GM12878 (cell line): ENCODE data around the gene INSIG2. TPM values are rescaled to one million over a fixed set of nuclear protein-coding genes. Genes with fewer than 3 reads are reported as not detected.

Source experiments
- ATAC-seq: fragments of 200-7000 bp; cut with Tn5 transposase; 3 replicates; pipeline ENCODE4 v1.9.1; 2020; ENCODE audit warnings: mild to moderate bottlenecking, moderate library complexity
- BruUV-seq: library from RNA; stranded (reverse); fragments of 400-500 nt; replicated peaks from 2 replicates; lab custom pipeline; 2021; lab: Mats Ljungman, UMichigan
- CTCF ChIA-PET: fragments of 300-600 bp; sonication (Branson Sonifier 250); formaldehyde crosslinking; extraction: SDS; loops from one replicate; lab custom pipeline; 2021; ENCODE audit warnings: inconsistent platforms; lab: Yijun Ruan, JAX
- POLR2A ChIA-PET: fragments of 350-600 bp; formaldehyde crosslinking; extraction: SDS; loops from one replicate; lab custom pipeline; 2021; ENCODE audit warnings: inconsistent platforms; lab: Charles Lee
- RAD21 ChIA-PET: fragments of 300-600 bp; sonication (Branson Sonifier 250); formaldehyde crosslinking; loops from one replicate; lab custom pipeline; 2023; ENCODE audit warnings: antibody characterized with exemption; ENCODE audit not compliant: unreplicated experiment; lab: Charles Lee
- SMC1A ChIA-PET: fragments of 300-600 bp; sonication (Branson Sonifier 250); formaldehyde crosslinking; loops from one replicate; lab custom pipeline; 2023; ENCODE audit not compliant: unreplicated experiment, uncharacterized antibody; lab: Charles Lee
- DNase-seq: peaks from one replicate; pipeline ENCODE4 v3.0.0-alpha.2; 2011; ENCODE audit warnings: low read depth, low spot score
- FAIRE-seq: peaks from 3 replicates; lab custom pipeline; 2011; peaks lifted over from hg19 to GRCh38; lab: Jason Lieb, UNC
- H2AFZ ChIP-seq: 2 replicates; pipeline ENCODE4 v1.6.0; 2011; ENCODE audit warnings: low read depth, low read length, control low read depth; ENCODE audit not compliant: control insufficient read depth
- H3K27ac ChIP-seq: 2 replicates; pipeline ENCODE4 v1.5.1; 2011; ENCODE audit warnings: control low read depth; ENCODE audit not compliant: control insufficient read depth, insufficient read depth
- H3K27me3 ChIP-seq, 2 experiments: replicated peaks in 1 of 2; 2 replicates each; pipeline versions ENCODE4 v1.6.0 to v1.6.1; 2011; ENCODE audit warnings: low read length in 1 of 2; ENCODE audit not compliant: control insufficient read depth in 2 of 2, insufficient read depth in 2 of 2
- H3K36me3 ChIP-seq, 2 experiments: 2 replicates each; pipeline ENCODE4 v1.5.1; 2011; ENCODE audit warnings: low read length in 1 of 2; ENCODE audit not compliant: control insufficient read depth in 2 of 2, insufficient read depth in 2 of 2
- H3K4me1 ChIP-seq: 2 replicates; pipeline ENCODE4 v1.6.1; 2011; ENCODE audit warnings: mild to moderate bottlenecking, low read length, moderate library complexity, mixed read lengths; ENCODE audit not compliant: control insufficient read depth, insufficient read depth
- H3K4me2 ChIP-seq: 2 replicates; pipeline ENCODE4 v1.6.0; 2011; ENCODE audit warnings: control low read depth; ENCODE audit not compliant: control insufficient read depth, insufficient read depth
- H3K4me3 ChIP-seq: fragments of 200-600 bp; sonication (generic); 2 replicates; pipeline ENCODE4 v1.5.1; 2016
- H3K79me2 ChIP-seq: 2 replicates; pipeline ENCODE4 v1.6.0; 2011; ENCODE audit warnings: low read length; ENCODE audit not compliant: control insufficient read depth, insufficient read depth
- H3K9ac ChIP-seq: 2 replicates; pipeline ENCODE4 v1.8.0; 2011; ENCODE audit warnings: low read length, control low read depth, mixed read lengths; ENCODE audit not compliant: control insufficient read depth, insufficient read depth
- H3K9me3 ChIP-seq: replicated peaks from 3 replicates; pipeline ENCODE4 v1.5.1; 2011; ENCODE audit warnings: mild to moderate bottlenecking, low read length; ENCODE audit not compliant: control insufficient read depth, insufficient read depth
- H4K20me1 ChIP-seq: 2 replicates; pipeline ENCODE4 v1.6.0; 2011; ENCODE audit not compliant: control insufficient read depth, insufficient read depth
- BCL11A ChIP-seq: IDR thresholded peaks from 2 replicates; pipeline ENCODE4 v1.6.1; 2011; ENCODE audit warnings: low read depth, low read length
- GABPA ChIP-seq: IDR thresholded peaks from 2 replicates; pipeline ENCODE4 v1.6.1; 2014; ENCODE audit warnings: antibody characterized with exemption, low read depth, mild to moderate bottlenecking, inconsistent platforms
- IKZF1 ChIP-seq: fragments of 450-650 bp; conservative IDR thresholded peaks from 2 replicates; pipeline ENCODE4 v1.6.1; 2017; ENCODE audit warnings: antibody characterized with exemption, mild to moderate bottlenecking
- KLF5 ChIP-seq: fragments of 450-650 bp; IDR thresholded peaks from 2 replicates; pipeline ENCODE4 v1.6.1; 2014; ENCODE audit warnings: mild to moderate bottlenecking; ENCODE audit not compliant: partially characterized antibody
- MEF2B ChIP-seq: fragments of 450-650 bp; IDR thresholded peaks from 2 replicates; pipeline ENCODE4 v1.6.1; 2018; ENCODE audit warnings: mild to moderate bottlenecking, moderate library complexity; ENCODE audit not compliant: partially characterized antibody, poor library complexity, severe bottlenecking
- MTA2 ChIP-seq: fragments of 450-650 bp; IDR thresholded peaks from 2 replicates; pipeline ENCODE4 v1.6.1; 2016; ENCODE audit warnings: low read depth, mild to moderate bottlenecking, moderate library complexity
- NFIC ChIP-seq: IDR thresholded peaks from 2 replicates; pipeline ENCODE4 v1.6.1; 2012; ENCODE audit warnings: low read depth, mild to moderate bottlenecking, inconsistent platforms, low read length, moderate library complexity
- NR2C2 ChIP-seq: IDR thresholded peaks from 2 replicates; pipeline ENCODE4 v1.6.1; 2011; ENCODE audit warnings: borderline replicate concordance, low read depth; ENCODE audit not compliant: control insufficient read depth, insufficient read length
- RCOR1 ChIP-seq: conservative IDR thresholded peaks from 2 replicates; pipeline ENCODE4 v1.6.1; 2012; ENCODE audit warnings: low read depth, low read length, improper control_type of control experiment
- RELA ChIP-seq: fragments of 450-650 bp; IDR thresholded peaks from 2 replicates; pipeline ENCODE4 v1.8.0; 2014; ENCODE audit warnings: borderline replicate concordance; ENCODE audit not compliant: partially characterized antibody
- STAT1 ChIP-seq: fragments of 450-650 bp; conservative IDR thresholded peaks from 2 replicates; pipeline ENCODE4 v1.6.1; 2014; ENCODE audit warnings: antibody characterized with exemption, mild to moderate bottlenecking
- in situ Hi-C: fragments of 300-500 bp; cut with MboI; formaldehyde crosslinking; loops from 9 replicates; pipeline ENCODE4 v1.14.3; 2018; ENCODE audit warnings: mixed read lengths
- intact Hi-C: fragments of 100-400 bp; cut with micrococcal nuclease; formaldehyde crosslinking; loops from one replicate; pipeline ENCODE4 v1.14.2; 2022; ENCODE audit not compliant: unreplicated experiment
- polyA plus RNA-seq, 11 experiments: library from polyadenylated mRNA; depleted of rRNA in 4 of 11; unstranded in 6 of 11; stranded (reverse) in 5 of 11; fragments of >200 nt; fragmentation: Nextera tagmentation in 4 of 11; fragmentation: Illumina TruSeq in 1 of 11; extraction: Ambion mirVana in 4 of 11; extraction: Trizol in 1 of 11; gene quantifications; 1 replicate in 1 of 11; 2 replicates in 10 of 11; pipeline versions ENCODE4 v1.2.1 to v1.2.3, GENCODE V29; 2011 to 2016; ENCODE audit warnings: inconsistent platforms in 2 of 11, missing spikeins in 2 of 11, low read depth in 1 of 11
- total RNA-seq, 4 experiments: library from RNA; depleted of rRNA in 3 of 4; stranded (reverse); fragments of >200 nt in 3 of 4; fragmentation: Illumina TruSeq in 1 of 4; extraction: Trizol in 1 of 4; gene quantifications; 2 replicates each; pipeline versions ENCODE4 v1.2.1 to v1.2.3, GENCODE V29; 2013 to 2021
- TF ChIP-seq, protein P1 (sequence below): fragments of 450-650 bp; IDR thresholded peaks from 2 replicates; pipeline ENCODE4 v1.6.1; 2016; ENCODE audit warnings: mild to moderate bottlenecking, moderate library complexity, borderline replicate concordance
- TF ChIP-seq, protein P2 (sequence below): fragments of 450-650 bp; IDR thresholded peaks from 2 replicates; pipeline ENCODE4 v1.6.1; 2017; ENCODE audit warnings: mild to moderate bottlenecking, low read depth, inconsistent platforms; ENCODE audit not compliant: poor library complexity, severe bottlenecking
- TF ChIP-seq, protein P3 (sequence below): IDR thresholded peaks from 2 replicates; pipeline ENCODE4 v1.6.1; 2011; ENCODE audit warnings: low read depth, low read length, improper control_type of control experiment, borderline replicate concordance

INSIG2 gene
- total and polyA plus RNA-seq, 10 of the 15 experiments (the other 5 are each of a cell fraction or from before 2014, with no cell fraction given): 4.9 to 92.7 (median 12.0) TPM

DNA sequence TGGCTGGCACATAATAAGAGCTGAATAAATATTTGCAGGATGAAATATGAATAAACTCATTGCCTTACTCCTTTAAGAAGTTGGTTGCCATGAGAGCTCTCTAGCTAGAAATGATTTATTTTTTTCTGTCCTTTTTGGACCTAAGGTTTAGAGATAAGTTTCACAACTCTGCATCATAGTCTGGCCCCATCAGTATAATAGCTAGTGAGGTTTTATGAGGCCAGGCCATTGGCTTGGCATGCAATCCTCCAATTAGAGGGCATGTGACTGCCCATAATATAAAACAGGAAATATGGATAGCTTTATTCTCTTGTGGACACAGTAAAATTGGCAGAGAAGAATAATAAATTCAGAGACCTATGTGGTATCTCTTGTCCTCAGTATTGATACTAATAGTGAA, 26.2 kb upstream of the INSIG2 start:
- no peaks in the 10 kb centered on the region for H3K27me3 ChIP-seq
- no peak for DNase-seq
- CTCF ChIA-PET: interaction anchor here (0.7 to 19.8 kb wide), 15 partner anchors 9 to 222 kb away, joined by 3 to 626 read pairs (median 5); no protein-coding TSS in a partner anchor
- TF ChIP-seq, protein P1, sequence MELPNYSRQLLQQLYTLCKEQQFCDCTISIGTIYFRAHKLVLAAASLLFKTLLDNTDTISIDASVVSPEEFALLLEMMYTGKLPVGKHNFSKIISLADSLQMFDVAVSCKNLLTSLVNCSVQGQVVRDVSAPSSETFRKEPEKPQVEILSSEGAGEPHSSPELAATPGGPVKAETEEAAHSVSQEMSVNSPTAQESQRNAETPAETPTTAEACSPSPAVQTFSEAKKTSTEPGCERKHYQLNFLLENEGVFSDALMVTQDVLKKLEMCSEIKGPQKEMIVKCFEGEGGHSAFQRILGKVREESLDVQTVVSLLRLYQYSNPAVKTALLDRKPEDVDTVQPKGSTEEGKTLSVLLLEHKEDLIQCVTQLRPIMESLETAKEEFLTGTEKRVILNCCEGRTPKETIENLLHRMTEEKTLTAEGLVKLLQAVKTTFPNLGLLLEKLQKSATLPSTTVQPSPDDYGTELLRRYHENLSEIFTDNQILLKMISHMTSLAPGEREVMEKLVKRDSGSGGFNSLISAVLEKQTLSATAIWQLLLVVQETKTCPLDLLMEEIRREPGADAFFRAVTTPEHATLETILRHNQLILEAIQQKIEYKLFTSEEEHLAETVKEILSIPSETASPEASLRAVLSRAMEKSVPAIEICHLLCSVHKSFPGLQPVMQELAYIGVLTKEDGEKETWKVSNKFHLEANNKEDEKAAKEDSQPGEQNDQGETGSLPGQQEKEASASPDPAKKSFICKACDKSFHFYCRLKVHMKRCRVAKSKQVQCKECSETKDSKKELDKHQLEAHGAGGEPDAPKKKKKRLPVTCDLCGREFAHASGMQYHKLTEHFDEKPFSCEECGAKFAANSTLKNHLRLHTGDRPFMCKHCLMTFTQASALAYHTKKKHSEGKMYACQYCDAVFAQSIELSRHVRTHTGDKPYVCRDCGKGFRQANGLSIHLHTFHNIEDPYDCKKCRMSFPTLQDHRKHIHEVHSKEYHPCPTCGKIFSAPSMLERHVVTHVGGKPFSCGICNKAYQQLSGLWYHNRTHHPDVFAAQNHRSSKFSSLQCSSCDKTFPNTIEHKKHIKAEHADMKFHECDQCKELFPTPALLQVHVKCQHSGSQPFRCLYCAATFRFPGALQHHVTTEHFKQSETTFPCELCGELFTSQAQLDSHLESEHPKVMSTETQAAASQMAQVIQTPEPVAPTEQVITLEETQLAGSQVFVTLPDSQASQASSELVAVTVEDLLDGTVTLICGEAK: no peak
- TF ChIP-seq IKZF1 (no peak), MTA2 (no peak), MEF2B (no peak), BCL11A (no peak), KLF5 (no peak), GABPA (no peak), STAT1 (no peak), RELA (no peak), RCOR1 (no peak), NFIC (no peak), NR2C2 (no peak)
- TF ChIP-seq, protein P2, sequence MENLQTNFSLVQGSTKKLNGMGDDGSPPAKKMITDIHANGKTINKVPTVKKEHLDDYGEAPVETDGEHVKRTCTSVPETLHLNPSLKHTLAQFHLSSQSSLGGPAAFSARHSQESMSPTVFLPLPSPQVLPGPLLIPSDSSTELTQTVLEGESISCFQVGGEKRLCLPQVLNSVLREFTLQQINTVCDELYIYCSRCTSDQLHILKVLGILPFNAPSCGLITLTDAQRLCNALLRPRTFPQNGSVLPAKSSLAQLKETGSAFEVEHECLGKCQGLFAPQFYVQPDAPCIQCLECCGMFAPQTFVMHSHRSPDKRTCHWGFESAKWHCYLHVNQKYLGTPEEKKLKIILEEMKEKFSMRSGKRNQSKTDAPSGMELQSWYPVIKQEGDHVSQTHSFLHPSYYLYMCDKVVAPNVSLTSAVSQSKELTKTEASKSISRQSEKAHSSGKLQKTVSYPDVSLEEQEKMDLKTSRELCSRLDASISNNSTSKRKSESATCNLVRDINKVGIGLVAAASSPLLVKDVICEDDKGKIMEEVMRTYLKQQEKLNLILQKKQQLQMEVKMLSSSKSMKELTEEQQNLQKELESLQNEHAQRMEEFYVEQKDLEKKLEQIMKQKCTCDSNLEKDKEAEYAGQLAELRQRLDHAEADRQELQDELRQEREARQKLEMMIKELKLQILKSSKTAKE: no peak
- TF ChIP-seq, protein P3, sequence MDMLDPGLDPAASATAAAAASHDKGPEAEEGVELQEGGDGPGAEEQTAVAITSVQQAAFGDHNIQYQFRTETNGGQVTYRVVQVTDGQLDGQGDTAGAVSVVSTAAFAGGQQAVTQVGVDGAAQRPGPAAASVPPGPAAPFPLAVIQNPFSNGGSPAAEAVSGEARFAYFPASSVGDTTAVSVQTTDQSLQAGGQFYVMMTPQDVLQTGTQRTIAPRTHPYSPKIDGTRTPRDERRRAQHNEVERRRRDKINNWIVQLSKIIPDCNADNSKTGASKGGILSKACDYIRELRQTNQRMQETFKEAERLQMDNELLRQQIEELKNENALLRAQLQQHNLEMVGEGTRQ: no peak
- H2AFZ ChIP-seq: no peak overlapping the region
- H3K27ac ChIP-seq: no peak overlapping the region
- no peak overlapping the region for H3K4me3 ChIP-seq
- H3K79me2 ChIP-seq: no peaks in the 10 kb centered on the region
- intact Hi-C loops (loop anchor here (10.0 kb wide), 1 partner anchor 247 kb away; the partner anchor contains the start of gene DDX18), in situ Hi-C loops (no loop called here)
- H4K20me1 ChIP-seq: no peaks in the 10 kb centered on the region; the same call in 1 of the 2 replicates
- no peak overlapping the region for H3K9ac ChIP-seq
- POLR2A ChIA-PET: no interaction called here
- SMC1A ChIA-PET: interaction anchor here (0.7 to 11.4 kb wide), 12 partner anchors 11 to 102 kb away, joined by 3 to 358 read pairs (median 6); partner anchors contain the start of gene INSIG2
- RAD21 ChIA-PET: interaction anchor here (1.1 to 9.8 kb wide), 5 partner anchors 12 to 59 kb away, joined by 3 to 266 read pairs (median 4); no protein-coding TSS in a partner anchor
- no peak for ATAC-seq
- no peaks in the 10 kb centered on the region for H3K9me3 ChIP-seq
- no peak overlapping the region for H3K4me2 ChIP-seq
- peaks cover 21% of the 10 kb centered on the region for H3K4me1 ChIP-seq
- no peaks in the 10 kb centered on the region for H3K36me3 ChIP-seq
- BruUV-seq: no TSS peak
- no peak for FAIRE-seq
